NCI-H1694 (cell line): ENCODE data around the gene TTC27.
"Not testable (repeated sequence)": the region's sequence is repeated elsewhere in the genome, so short reads cannot be mapped to it uniquely, and the experiment has no call there.

Source experiments
- DNase-seq: peaks from one replicate; lab custom pipeline; 2025; lab: John Stamatoyannopoulos, UW

Gene TTC27

GRCh38 chr2:32720771-32721170 is 92.9 kb downstream of the TTC27 start:
- DNase-seq: no peak

- no peak for DNase-seq
Measured at GRCh38 chr2:32721376-32721775, 93.5 kb downstream of the TTC27 start.

- DNase-seq: no peak
Measured at GRCh38 chr2:32723467-32724079, 95.7 kb downstream of the TTC27 start.

- not testable (repeated sequence) for DNase-seq
Measured at GRCh38 chr2:32726678-32727077, 98.8 kb downstream of the TTC27 start.

- no peak for DNase-seq
Measured at GRCh38 chr2:32727157-32727556, 99.3 kb downstream of the TTC27 start.

- DNase-seq: not testable (repeated sequence)
Measured at GRCh38 chr2:32730958-32731357, 103.1 kb downstream of the TTC27 start.

- no peak for DNase-seq
Measured at GRCh38 chr2:32732120-32732519, 104.3 kb downstream of the TTC27 start.

GRCh38 chr2:32732912-32733472 is 105.1 kb downstream of the TTC27 start:
- no peak for DNase-seq

- no peak for DNase-seq
Measured at GRCh38 chr2:32735348-32735747, 107.5 kb downstream of the TTC27 start.

- no peak for DNase-seq
Measured at GRCh38 chr2:32738939-32739338, 111.1 kb downstream of the TTC27 start.

GRCh38 chr2:32739664-32740063 is 111.8 kb downstream of the TTC27 start:
- DNase-seq: no peak

- DNase-seq: no peak
Measured at GRCh38 chr2:32741575-32741974, 113.7 kb downstream of the TTC27 start.

GRCh38 chr2:32742376-32742775 is 114.5 kb downstream of the TTC27 start:
- no peak for DNase-seq

GRCh38 chr2:32743480-32744236 is 115.8 kb downstream of the TTC27 start:
- no peak for DNase-seq

- no peak for DNase-seq
Measured at GRCh38 chr2:32745191-32745590, 117.3 kb downstream of the TTC27 start.

- no peak for DNase-seq
Measured at GRCh38 chr2:32745675-32746074, 117.8 kb downstream of the TTC27 start.

- no peak for DNase-seq
Measured at GRCh38 chr2:32746669-32747068, 118.8 kb downstream of the TTC27 start.

- DNase-seq: no peak
Measured at GRCh38 chr2:32748158-32748557, 120.3 kb downstream of the TTC27 start.

- DNase-seq: no peak
Measured at GRCh38 chr2:32750880-32751279, 123.0 kb downstream of the TTC27 start.

GRCh38 chr2:32752205-32752604 is 124.4 kb downstream of the TTC27 start:
- DNase-seq: no peak

GRCh38 chr2:32752952-32753351 is 125.1 kb downstream of the TTC27 start:
- no peak for DNase-seq

- DNase-seq: not testable (repeated sequence)
Measured at GRCh38 chr2:32754676-32755075, 126.8 kb downstream of the TTC27 start.

GRCh38 chr2:32755666-32756065 is 127.8 kb downstream of the TTC27 start:
- DNase-seq: no peak
